Loucy (cell line): ENCODE data around the gene SYT7.

Source experiments
- EZH2phosphoT487 ChIP-seq: fragments of 200-600 bp; IDR thresholded peaks from 2 replicates; pipeline ENCODE4 v1.6.1; 2018; ENCODE audit warnings: antibody characterized with exemption, mild to moderate bottlenecking, moderate library complexity, borderline replicate concordance
- TF ChIP-seq, protein P1 (sequence below): fragments of 200-600 bp; sonication (generic); conservative IDR thresholded peaks from 2 replicates; pipeline ENCODE4 v1.5.1; 2014; ENCODE audit warnings: mild to moderate bottlenecking, antibody characterized with exemption, low read length

DNA sequence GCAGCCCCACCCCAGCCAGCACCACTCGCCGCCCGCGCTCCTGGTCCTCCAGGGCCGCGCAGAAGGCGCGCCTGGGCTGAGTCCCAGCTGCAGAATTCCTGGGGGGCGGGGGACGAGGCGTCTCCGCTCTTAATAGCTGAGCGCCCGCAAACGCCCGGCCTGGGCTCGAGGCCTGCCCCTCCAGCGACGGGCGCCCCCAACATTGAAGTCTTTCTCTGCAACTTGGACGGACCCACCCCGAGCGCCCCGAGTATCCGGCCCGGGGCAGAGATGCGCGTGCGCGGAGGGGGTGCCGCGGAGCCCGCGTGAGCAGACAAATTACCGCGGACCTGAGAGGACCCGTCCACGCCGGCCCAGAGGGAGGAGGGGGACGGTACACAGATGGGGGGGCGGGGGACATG lies 6.7 kb upstream of the SYT7 start:
- TF ChIP-seq, protein P1, sequence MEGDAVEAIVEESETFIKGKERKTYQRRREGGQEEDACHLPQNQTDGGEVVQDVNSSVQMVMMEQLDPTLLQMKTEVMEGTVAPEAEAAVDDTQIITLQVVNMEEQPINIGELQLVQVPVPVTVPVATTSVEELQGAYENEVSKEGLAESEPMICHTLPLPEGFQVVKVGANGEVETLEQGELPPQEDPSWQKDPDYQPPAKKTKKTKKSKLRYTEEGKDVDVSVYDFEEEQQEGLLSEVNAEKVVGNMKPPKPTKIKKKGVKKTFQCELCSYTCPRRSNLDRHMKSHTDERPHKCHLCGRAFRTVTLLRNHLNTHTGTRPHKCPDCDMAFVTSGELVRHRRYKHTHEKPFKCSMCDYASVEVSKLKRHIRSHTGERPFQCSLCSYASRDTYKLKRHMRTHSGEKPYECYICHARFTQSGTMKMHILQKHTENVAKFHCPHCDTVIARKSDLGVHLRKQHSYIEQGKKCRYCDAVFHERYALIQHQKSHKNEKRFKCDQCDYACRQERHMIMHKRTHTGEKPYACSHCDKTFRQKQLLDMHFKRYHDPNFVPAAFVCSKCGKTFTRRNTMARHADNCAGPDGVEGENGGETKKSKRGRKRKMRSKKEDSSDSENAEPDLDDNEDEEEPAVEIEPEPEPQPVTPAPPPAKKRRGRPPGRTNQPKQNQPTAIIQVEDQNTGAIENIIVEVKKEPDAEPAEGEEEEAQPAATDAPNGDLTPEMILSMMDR = no peak
- no peak for TF ChIP-seq EZH2phosphoT487
